ENCODE measurements around the gene SDK2. TPM values are rescaled to one million over a fixed set of nuclear protein-coding genes. Genes with fewer than 3 reads are reported as not detected.

The SDK2 gene
- total and polyA plus RNA-seq, 2 experiments from 2014 or later = 0.74 to 5.1 TPM

GRCh38 chr17:73308017-73308823 lies 336.0 kb downstream of the SDK2 start (continued):
- TF ChIP-seq REST (IDR thresholded peaks at IDR 0.05; ENCODE audit: unreplicated experiment) (no peak), ZNF114 (CRISPR knock-in tag; IDR thresholded peaks at IDR 0.05) (no peak), CREB1 (CRISPR knock-in tag; IDR thresholded peaks at IDR 0.05; ENCODE audit: low read depth) (no peak)

GRCh38 chr17:73307130-73307529 lies 337.1 kb downstream of the SDK2 start:
- H3K9me2 ChIP-seq (ENCODE audit: insufficient read depth) = no peaks in the 10 kb centered on the region
- peaks cover 32% of the 10 kb centered on the region for H3K4me1 Mint-ChIP-seq
- H3K27me3 ChIP-seq (ENCODE audit: insufficient read depth) = 0 out of 2 replicates have a peak, but pooled peaks cover 4% of the 10 kb centered on the region
- no peaks in the 10 kb centered on the region for H3K36me3 ChIP-seq (ENCODE audit: insufficient read depth)
- no peak overlapping the region for H3K4me3 Mint-ChIP-seq
- H3K27ac Mint-ChIP-seq = no peak overlapping the region
- no peak overlapping the region for H3K4me2 ChIP-seq
- no peak for ATAC-seq
- no peaks in the 10 kb centered on the region for H4K20me1 ChIP-seq (replicated peaks; ENCODE audit: insufficient read depth)
- no peak overlapping the region for H2AFZ ChIP-seq
- H3K27ac ChIP-seq (ENCODE audit: low read depth) = no peak overlapping the region
- H3K79me2 ChIP-seq (replicated peaks; ENCODE audit: insufficient read depth) = peaks cover 50% of the 10 kb centered on the region
- H3K4me1 ChIP-seq (ENCODE audit: insufficient read depth) = peaks cover 30% of the 10 kb centered on the region
- H3K4me3 ChIP-seq = no peak overlapping the region
- H3F3A ChIP-seq (replicated peaks; ENCODE audit: low read depth) = peaks cover 3% of the 10 kb centered on the region; the same call in 1 of the 2 replicates
- H3K9me3 Mint-ChIP-seq = no peaks in the 10 kb centered on the region; the same call in 2 of the 3 replicates
- no peak for DNase-seq (ENCODE audit: low spot score)
- peaks cover 20% of the 10 kb centered on the region for H3K27me3 Mint-ChIP-seq (ENCODE audit: insufficient read depth, low read depth, poor library complexity)
- H3K36me3 Mint-ChIP-seq (ENCODE audit: low read depth) = 0 out of 3 replicates have a peak, but pooled peaks cover 2% of the 10 kb centered on the region
- TF ChIP-seq REST (IDR thresholded peaks at IDR 0.05; ENCODE audit: unreplicated experiment) = no peak
- TF ChIP-seq NANOG (IDR thresholded peaks at IDR 0.05; ENCODE audit: borderline replicate concordance) = no peak
- TF ChIP-seq STAT1 (IDR thresholded peaks at IDR 0.05; ENCODE audit: unreplicated experiment) = no peak
- TF ChIP-seq ZNF331 (CRISPR knock-in tag; IDR thresholded peaks at IDR 0.05; ENCODE audit: low read depth) = no peak
- no peak for TF ChIP-seq EZH2phosphoT487 (IDR thresholded peaks at IDR 0.05; ENCODE audit: unreplicated experiment)
- TF ChIP-seq CREB1 (CRISPR knock-in tag; IDR thresholded peaks at IDR 0.05; ENCODE audit: low read depth) = no peak
- no peak for TF ChIP-seq JUNB (IDR thresholded peaks at IDR 0.05; ENCODE audit: unreplicated experiment)
- no peak for TF ChIP-seq ZNF114 (CRISPR knock-in tag; IDR thresholded peaks at IDR 0.05)
- no peak for TF ChIP-seq CTCF (conservative IDR thresholded peaks at IDR 0.05; ENCODE audit: low read depth in 2 of 2)
